ENCODE results near the gene LCT.
"Not testable (repeated sequence)": the region's sequence is repeated elsewhere in the genome, so short reads cannot be mapped to it uniquely, and the experiment has no call there.

Gene LCT

DNA sequence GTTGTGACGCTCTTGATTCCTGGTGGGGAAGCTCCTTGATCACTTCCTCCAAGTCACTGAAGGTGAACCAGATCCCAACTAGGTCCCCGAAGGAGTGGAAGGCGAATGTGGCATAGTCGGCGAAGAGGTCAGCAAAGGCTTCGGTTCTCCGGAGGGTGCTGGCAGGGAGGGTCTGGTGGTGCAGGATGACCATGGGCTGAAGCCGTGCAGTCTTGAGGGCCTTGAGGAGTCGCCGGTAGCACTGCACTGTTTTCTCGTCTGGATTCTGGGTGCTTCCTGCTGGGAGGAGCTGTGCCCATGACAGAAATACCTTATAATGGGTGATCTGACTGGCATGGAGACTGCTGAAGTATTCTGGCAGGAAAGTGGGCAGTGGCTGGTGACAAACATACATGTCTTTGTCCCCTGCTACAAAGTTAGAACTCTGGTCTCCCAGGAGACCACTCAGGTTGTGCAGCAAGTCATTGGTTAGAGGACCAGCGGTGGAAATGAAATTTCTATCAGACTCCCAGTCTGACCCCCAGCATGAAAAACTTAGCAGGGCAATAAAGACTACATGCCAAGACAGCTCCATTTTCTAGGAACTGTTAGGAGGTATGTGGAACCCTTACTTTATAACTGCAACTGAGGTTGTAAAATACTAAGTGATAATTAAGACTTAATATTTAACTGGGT lies at the start of gene LCT:
LCT (minus strand) TSS at position 589 of the 675 bp plus-strand sequence; CDS start at position 574, 15 bp downstream.
- ChIA-PET POLR2A (no interaction called here), CTCF (interaction anchor here (1.4 to 1.6 kb wide), 2 partner anchors 21 to 40 kb away, joined by 3 to 5 read pairs; no protein-coding TSS in a partner anchor)
- DNase-seq (ENCODE audit: extremely low spot score), result no peak
- TF ChIP-seq CTCF (IDR thresholded peaks at IDR 0.05; ENCODE audit: control extremely low read depth, extremely low read depth, low read depth, missing control alignments), result no peak

- no peak for DNase-seq (ENCODE audit: extremely low spot score)
- no peak for TF ChIP-seq CTCF (IDR thresholded peaks at IDR 0.05; ENCODE audit: control extremely low read depth, extremely low read depth, low read depth, missing control alignments)
- POLR2A ChIA-PET, result interaction anchor here (0.8 kb wide), 1 partner anchor 10 kb away, joined by 3 read pairs; the partner anchor contains the start of gene MCM6
- CTCF ChIA-PET, result interaction anchor here (1.0 to 2.6 kb wide), 5 partner anchors 10 to 882 kb away, joined by 3 to 8 read pairs (median 4); no protein-coding TSS in a partner anchor
Measured at GRCh38 chr2:135885709-135886108, 48.7 kb upstream of the LCT start.

- no peak for TF ChIP-seq CTCF (IDR thresholded peaks at IDR 0.05; ENCODE audit: control extremely low read depth, extremely low read depth, low read depth, missing control alignments)
- ChIA-PET POLR2A (no interaction called here), CTCF (interaction anchor here (1.1 kb wide), 1 partner anchor 57 kb away, joined by 3 read pairs; no protein-coding TSS in a partner anchor)
Measured at GRCh38 chr2:135882415-135882814, 45.4 kb upstream of the LCT start.

GRCh38 chr2:135876770-135877169 lies 39.8 kb upstream of the LCT start:
- DNase-seq (ENCODE audit: extremely low spot score), result not testable (repeated sequence)
- POLR2A ChIA-PET, result interaction anchor here (0.6 to 1.5 kb wide), 2 partner anchors 9 to 895 kb away, joined by 3 to 6 read pairs; no protein-coding TSS in a partner anchor
- CTCF ChIA-PET, result interaction anchor here (1.0 to 1.6 kb wide), 4 partner anchors 19 to 80 kb away, joined by 3 to 4 read pairs (median 4); no protein-coding TSS in a partner anchor

More at GRCh38 chr2:135882415-135882814, 45.4 kb upstream of the LCT start:
- no peak for DNase-seq (ENCODE audit: extremely low spot score)

DNA sequence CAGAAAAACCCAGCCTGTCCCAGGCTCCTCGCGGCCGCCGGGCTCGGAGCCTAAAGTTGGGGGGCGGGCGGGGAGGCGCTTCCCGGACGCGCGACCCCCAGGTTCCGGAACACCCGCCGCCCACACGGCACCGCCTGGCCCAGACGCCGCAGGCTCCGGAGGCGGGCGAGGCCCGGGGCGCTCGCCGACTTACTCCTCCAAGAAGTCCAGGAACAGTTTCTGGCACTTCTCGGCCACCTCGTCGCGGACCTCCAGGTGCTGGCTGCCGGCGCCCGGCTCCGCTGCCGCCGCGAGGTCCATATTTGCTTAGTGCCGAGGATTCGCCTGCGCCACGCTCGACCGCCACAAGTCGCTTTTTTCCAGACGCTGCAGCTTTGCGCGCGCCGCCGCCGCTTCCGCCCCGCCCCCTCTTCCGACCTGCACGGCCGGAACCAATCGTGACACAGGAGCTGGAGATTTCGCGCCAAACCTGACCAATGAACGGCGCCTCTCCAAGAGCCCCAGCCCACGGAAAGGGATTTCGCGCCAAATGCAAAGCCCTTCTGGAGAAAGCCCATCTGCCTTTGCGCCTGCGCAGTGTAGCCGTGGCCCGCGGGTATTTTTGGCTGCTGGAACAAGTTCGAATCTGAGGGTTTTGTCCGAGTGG lies 39.2 kb upstream of the LCT start, which contains the start of gene MCM6:
MCM6 (minus strand) TSS at position 378 of the 646 bp plus-strand sequence; CDS start at position 300, 78 bp downstream.
- POLR2A ChIA-PET, result interaction anchor here (0.6 to 1.5 kb wide), 4 partner anchors 9 to 895 kb away, joined by 3 to 6 read pairs (median 4); no protein-coding TSS in a partner anchor
- CTCF ChIA-PET, result interaction anchor here (0.6 to 1.6 kb wide), 6 partner anchors 10 to 79 kb away, joined by 3 to 11 read pairs (median 4); no protein-coding TSS in a partner anchor
- DNase-seq (ENCODE audit: extremely low spot score), result peak; percentile 98
- no peak for TF ChIP-seq CTCF (IDR thresholded peaks at IDR 0.05; ENCODE audit: control extremely low read depth, extremely low read depth, low read depth, missing control alignments)

DNA sequence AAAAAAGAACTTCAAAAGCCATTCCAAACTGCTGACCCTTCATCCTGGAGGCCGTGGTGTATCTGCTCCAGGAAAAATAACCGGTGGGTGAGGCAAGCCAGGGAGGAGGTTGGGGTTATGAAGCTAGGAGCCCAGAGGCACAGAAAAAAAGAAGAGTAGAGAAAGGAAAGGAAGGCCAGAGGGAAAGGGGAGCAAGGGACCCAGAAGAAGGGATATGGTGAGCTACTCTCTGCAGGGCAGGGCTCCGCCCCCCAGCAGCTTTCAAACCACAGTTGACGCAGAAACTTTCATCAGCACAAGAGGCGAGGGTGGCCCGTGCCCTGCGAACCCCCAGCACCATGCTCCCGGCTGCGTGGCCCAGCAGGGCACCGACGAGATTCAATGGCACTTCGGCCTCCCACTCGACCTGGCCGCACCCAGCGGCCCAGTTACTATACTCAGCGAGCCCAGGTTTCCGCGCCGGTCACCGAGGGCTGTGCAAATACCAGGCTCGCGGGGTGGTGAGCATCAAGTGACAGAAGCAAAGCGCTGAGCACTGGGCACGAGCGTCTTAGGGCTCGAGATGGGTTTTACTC lies 38.6 kb upstream of the LCT start:
- no peak for TF ChIP-seq CTCF (IDR thresholded peaks at IDR 0.05; ENCODE audit: control extremely low read depth, extremely low read depth, low read depth, missing control alignments)
- POLR2A ChIA-PET, result interaction anchor here (0.9 to 1.5 kb wide), 3 partner anchors 10 to 509 kb away, joined by 3 to 4 read pairs (median 3); no protein-coding TSS in a partner anchor
- CTCF ChIA-PET, result interaction anchor here (0.6 to 1.6 kb wide), 5 partner anchors 10 to 79 kb away, joined by 3 to 11 read pairs (median 4); no protein-coding TSS in a partner anchor
- peak; percentile 64 for DNase-seq (ENCODE audit: extremely low spot score)
